Ectodermal cell (in vitro differentiated cells): ENCODE data around the gene RAB3C.
"Not testable (repeated sequence)": the region's sequence is repeated elsewhere in the genome, so short reads cannot be mapped to it uniquely, and the experiment has no call there.

ENCODE experiments used
- H3K27ac ChIP-seq: 2 replicates; pipeline ENCODE4 v1.7.0; 2013; ENCODE audit warnings: mild to moderate bottlenecking, low read depth, low read length; ENCODE audit not compliant: insufficient read depth, poor library complexity, severe bottlenecking
- H3K27me3 ChIP-seq: 2 replicates; pipeline ENCODE4 v1.7.0; 2013; ENCODE audit warnings: mild to moderate bottlenecking, low read length; ENCODE audit not compliant: insufficient read depth, control insufficient read depth, poor library complexity, severe bottlenecking
- H3K36me3 ChIP-seq: one replicate; pipeline ENCODE4 v1.7.0; 2013; ENCODE audit warnings: low read length; ENCODE audit not compliant: control insufficient read depth, insufficient read depth
- H3K4me1 ChIP-seq: one replicate; pipeline ENCODE4 v1.7.0; 2013; ENCODE audit warnings: low read length; ENCODE audit not compliant: control insufficient read depth, insufficient read depth
- H3K4me3 ChIP-seq: 2 replicates; pipeline ENCODE4 v1.7.0; 2013; ENCODE audit warnings: low read depth, low read length, control low read depth; ENCODE audit not compliant: insufficient read depth
- H3K9me3 ChIP-seq: 2 replicates; pipeline ENCODE4 v1.7.0; 2013; ENCODE audit warnings: mild to moderate bottlenecking, low read length, moderate library complexity; ENCODE audit not compliant: control insufficient read depth
- WGBS, 2 experiments: methylation state at CpG; one replicate each; pipeline ENCODE4 v1.1.7; 2013; ENCODE audit warnings: missing lambda C conversion rate in 2 of 2; 5-methylcytosine and 5-hydroxymethylcytosine counted together

The RAB3C gene

DNA sequence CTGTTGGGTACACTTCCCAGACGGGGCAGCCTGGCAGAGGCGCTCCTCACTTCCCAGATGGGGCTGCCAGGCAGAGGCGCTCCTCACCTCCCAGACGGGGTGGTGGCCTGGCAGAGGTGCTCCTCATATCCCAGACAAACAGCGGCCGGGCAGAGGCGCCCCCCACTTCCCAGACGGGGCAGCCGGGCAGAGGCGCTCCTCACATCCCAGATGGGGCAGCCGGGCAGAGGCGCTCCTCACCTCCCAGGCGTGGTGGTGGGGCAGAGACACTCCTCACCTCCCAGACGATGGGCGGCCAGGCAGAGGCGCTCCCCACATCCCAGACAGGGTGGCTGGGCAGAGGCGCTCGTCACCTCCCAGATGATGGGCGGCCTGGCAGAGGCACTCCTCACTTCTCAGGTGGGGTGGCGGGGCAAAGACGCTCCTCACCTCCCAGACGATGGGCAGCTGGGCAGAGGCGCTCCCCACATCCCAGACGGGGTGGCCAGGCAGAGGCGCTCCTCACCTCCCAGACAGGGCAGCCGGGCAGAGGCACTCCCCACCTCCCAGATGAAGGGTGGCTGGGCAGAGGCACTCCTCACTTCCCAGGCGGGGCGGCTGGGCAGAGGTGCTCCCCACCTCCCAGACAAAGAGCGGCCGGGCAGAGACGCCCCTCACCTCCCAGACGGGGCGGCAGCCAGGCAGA, 19.7 kb upstream of the RAB3C start:
- H3K4me1 ChIP-seq, H3K9me3 ChIP-seq, H3K27me3 ChIP-seq, H3K27ac ChIP-seq, H3K4me3 ChIP-seq, H3K36me3 ChIP-seq: not testable (repeated sequence)
- WGBS, 2 experiments = 88 to 89% methylated on average over 33 of the region's 33 CpGs

DNA sequence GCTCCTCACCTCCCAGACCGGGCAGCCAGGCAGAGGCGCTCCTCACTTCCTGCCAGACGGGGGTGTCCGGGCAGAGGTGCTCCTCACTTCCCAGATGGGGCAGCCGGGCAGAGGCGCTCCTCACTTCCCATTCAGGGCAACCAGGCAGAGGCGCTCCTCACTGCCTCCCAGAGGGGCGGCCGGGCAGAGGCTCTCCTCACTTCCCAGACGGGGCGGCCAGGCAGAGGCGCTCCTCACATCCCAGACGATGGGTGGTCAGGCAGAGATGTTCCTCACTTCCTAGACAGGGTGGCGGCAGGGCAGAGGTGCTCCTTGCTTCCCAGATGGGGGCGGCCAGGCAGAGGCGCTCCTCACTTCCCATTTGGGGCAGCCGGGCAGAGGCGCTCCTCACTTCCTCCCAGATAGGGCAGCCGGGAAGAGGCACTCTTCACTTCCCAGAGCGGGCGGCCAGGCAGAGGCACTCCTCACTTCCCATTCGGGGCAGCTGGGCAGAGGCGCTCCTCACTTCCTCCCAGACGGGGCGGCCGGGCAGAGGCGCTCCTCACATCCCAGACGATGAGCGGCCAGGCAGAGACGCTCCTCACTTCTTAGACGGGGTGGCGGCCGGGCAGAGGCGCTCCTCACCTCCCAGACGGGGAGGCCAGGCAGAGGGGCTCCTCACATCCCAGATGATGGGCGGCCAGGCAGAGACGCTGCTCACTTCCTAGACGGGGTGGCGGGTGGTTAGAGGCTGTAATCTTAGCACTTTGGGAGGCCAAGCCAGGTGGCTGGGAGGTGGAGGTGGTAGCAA, 18.6 kb upstream of the RAB3C start:
- H3K27ac ChIP-seq, H3K36me3 ChIP-seq, H3K27me3 ChIP-seq, H3K4me3 ChIP-seq, H3K9me3 ChIP-seq, H3K4me1 ChIP-seq: not testable (repeated sequence)
- 90% methylated on average over 39 of the region's 39 CpGs for WGBS, 2 experiments

- Histone ChIP-seq H3K27ac (no peak overlapping the region), H3K27me3 (no peaks in the 10 kb centered on the region), H3K36me3 (no peaks in the 10 kb centered on the region), H3K4me3 (no peak overlapping the region), H3K9me3 (no peaks in the 10 kb centered on the region), H3K4me1 (no peaks in the 10 kb centered on the region)
- 71 to 75% methylated on average over 3 of the region's 4 CpGs for WGBS, 2 experiments
These were observed 17.8 kb upstream of the RAB3C start for GRCh38 chr5:58565033-58565432.

DNA sequence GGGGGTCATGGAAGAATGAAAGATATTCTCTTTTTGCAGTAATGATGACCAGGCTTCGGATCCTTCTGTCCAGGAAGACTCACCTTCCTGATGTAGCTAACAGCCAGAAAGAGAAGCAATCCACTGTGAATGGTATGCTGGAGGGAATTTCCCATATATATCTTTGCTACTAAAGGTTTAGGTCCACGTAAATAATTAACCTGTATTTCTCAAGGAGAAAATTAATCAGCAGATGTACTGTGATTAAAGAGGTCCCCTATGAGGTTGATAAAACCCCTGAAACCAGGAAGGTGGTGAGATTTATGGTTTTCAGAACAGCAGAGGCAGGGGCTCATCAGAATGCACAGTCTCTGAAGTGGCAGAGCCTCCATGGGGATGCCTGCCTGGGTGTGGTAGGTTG, 11.4 kb upstream of the RAB3C start:
- Histone ChIP-seq H3K27ac (no peak overlapping the region), H3K4me3 (no peak overlapping the region), H3K27me3 (no peaks in the 10 kb centered on the region), H3K4me1 (no peaks in the 10 kb centered on the region), H3K9me3 (no peaks in the 10 kb centered on the region), H3K36me3 (no peaks in the 10 kb centered on the region)
- 67 to 96% methylated on average over 1 to 2 of the region's 2 CpGs for WGBS, 2 experiments

- 90 to 91% methylated on average over 5 of the region's 5 CpGs for WGBS, 2 experiments
- H3K4me1 ChIP-seq, H3K36me3 ChIP-seq, H3K4me3 ChIP-seq, H3K9me3 ChIP-seq, H3K27me3 ChIP-seq, H3K27ac ChIP-seq: not testable (repeated sequence)
These were observed 9.9 kb upstream of the RAB3C start for GRCh38 chr5:58572973-58573372.

DNA sequence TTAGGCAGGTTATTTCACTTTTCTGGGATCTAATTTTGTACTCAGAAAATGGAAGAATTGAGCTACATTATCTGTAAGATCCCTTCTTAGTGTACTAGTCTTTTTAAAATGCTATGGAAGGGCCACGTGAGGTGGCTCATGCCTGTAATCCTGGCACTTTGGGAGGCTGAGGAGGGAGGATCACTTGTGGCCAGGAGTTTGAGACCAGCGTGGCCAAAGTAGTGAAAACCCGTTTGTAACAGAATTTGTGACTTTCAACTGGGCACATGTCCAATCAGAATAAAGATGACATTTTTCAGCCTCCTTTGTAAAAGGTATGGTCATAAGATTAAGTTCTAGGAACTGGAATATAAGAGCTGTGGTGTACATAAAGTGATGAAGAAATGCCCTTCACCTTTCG, 3.1 kb upstream of the RAB3C start:
- Histone ChIP-seq H3K4me1 (no peaks in the 10 kb centered on the region), H3K27me3 (peaks cover 22% of the 10 kb centered on the region), H3K4me3 (no peak overlapping the region), H3K36me3 (no peaks in the 10 kb centered on the region), H3K27ac (no peak overlapping the region), H3K9me3 (no peaks in the 10 kb centered on the region)
- 77 to 83% methylated on average over 4 of the region's 4 CpGs for WGBS, 2 experiments

DNA sequence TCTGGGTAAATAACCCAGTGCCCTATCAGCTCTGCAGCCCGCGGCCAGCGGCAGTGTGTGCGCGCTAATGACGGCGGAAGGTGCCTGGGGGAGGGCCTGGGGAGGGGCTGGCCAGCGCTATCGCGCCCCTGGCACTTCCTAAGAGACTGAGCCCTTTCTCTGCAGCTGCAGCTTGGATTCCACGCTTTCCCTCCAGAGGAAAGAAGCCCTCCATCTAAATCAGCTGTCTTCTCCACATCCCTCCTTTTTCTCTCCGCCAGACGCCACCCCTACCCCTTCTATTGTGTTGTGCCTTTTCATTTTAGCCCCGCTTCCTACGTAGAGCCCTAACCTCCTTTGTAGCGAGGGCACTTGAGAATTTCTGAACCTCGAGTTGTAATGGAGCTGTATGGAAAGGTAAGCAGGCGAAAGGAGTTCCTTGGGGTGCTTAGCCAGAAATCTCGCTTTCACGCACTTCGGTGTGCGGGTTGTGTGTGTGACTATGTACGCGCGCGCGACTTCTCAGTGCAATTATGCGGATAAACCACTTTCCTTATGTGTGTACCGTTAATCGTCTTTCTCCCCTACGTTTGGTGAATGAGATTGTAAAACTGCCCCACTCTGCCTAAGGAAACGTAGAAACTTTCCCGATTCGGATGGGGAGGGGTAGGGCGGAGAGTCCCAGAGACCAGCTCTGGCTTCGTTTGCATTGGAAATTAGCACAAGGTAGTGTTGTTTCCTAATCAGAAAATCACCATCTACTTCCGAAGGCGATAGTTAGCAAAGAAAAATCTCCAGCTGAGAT, 664 bp upstream of the RAB3C start:
- Histone ChIP-seq H3K4me3 (peak overlapping the region; percentile 74), H3K36me3 (no peaks in the 10 kb centered on the region), H3K27me3 (peaks cover 22% of the 10 kb centered on the region), H3K4me1 (no peaks in the 10 kb centered on the region), H3K27ac (no peak overlapping the region), H3K9me3 (no peaks in the 10 kb centered on the region)
- WGBS, 2 experiments = 0 to 1% methylated on average over 38 of the region's 38 CpGs

- H3K36me3 ChIP-seq = no peaks in the 10 kb centered on the region
- H3K27ac ChIP-seq = no peak overlapping the region
- H3K27me3 ChIP-seq = no peaks in the 10 kb centered on the region
- no peaks in the 10 kb centered on the region for H3K4me1 ChIP-seq
- no peaks in the 10 kb centered on the region for H3K9me3 ChIP-seq
- H3K4me3 ChIP-seq = no peak overlapping the region
These were observed 13.1 kb downstream of the RAB3C start for GRCh38 chr5:58595952-58596351.

DNA sequence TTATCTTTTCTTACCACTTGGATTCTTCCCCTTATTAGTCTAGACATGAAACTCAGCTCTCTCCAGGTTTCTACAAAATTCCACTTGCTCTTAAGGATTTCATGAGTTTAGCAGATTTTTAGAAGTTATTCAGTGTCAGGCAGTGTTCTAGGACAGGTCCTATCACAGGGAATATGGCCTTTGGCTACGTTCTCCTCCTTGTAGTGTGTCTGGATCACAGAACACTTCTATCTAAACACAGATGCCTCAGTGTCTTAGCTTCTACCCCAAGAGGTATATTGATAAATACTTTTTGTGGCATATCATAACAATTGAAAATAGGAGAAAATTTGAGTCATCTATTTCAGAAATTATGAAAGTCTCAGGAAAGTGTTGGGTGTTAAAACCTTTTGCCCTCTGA, 15.6 kb downstream of the RAB3C start:
- Histone ChIP-seq H3K27me3 (no peaks in the 10 kb centered on the region), H3K4me3 (no peak overlapping the region), H3K27ac (no peak overlapping the region), H3K4me1 (no peaks in the 10 kb centered on the region), H3K9me3 (no peaks in the 10 kb centered on the region), H3K36me3 (no peaks in the 10 kb centered on the region)
- WGBS, 2 experiments = 100% methylated on average over 1 of the region's 1 CpG

DNA sequence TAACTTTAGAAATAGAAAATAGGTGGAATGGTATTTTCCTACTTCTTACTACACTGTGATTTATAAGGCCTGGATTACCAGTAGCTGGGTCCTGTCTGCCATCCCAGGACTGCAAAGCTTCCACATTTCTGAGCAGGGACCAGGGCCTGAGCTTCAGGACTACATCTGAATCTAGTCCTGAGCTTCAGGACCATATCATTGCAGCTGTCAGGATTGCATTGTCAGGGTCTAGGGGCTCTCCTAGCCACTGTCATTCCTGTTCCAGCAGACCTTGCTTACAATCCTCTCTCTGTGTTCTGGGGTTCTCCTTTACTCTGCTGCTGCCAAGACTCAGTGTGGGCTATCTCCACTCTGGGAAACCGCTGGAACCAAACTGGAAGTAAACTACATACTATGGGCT, 16.3 kb downstream of the RAB3C start:
- Histone ChIP-seq H3K4me1 (no peaks in the 10 kb centered on the region), H3K27me3 (no peaks in the 10 kb centered on the region), H3K4me3 (no peak overlapping the region), H3K36me3 (no peaks in the 10 kb centered on the region), H3K27ac (no peak overlapping the region), H3K9me3 (no peaks in the 10 kb centered on the region)
- WGBS, 2 experiments = 83 to 90% methylated on average over 1 of the region's 1 CpG
